HepG2 (cell line): Measurements from ENCODE around the gene PSKH1. TPM values are rescaled to one million over a fixed set of nuclear protein-coding genes. Genes with fewer than 3 reads are reported as not detected.
A peak's percentile ranks its signal among the peaks of the same experiment; 100 is the strongest.

Source experiments
- ATF6 ChIP-seq: sonication (generic); formaldehyde crosslinking; conservative IDR thresholded peaks from 2 replicates; pipeline ENCODE4 v1.4.0; 2020; ENCODE audit warnings: missing genetic modification reagents
- ATF7 ChIP-seq, 2 experiments: fragments of 450-650 bp in 1 of 2; sonication (generic) in 1 of 2; formaldehyde crosslinking in 1 of 2; IDR thresholded peaks; 2 replicates each; pipeline versions ENCODE4 v1.4.0 to v1.6.1; 2016 to 2020; ENCODE audit warnings: antibody characterized with exemption in 1 of 2, mild to moderate bottlenecking in 1 of 2, missing genetic modification reagents in 1 of 2
- CREM ChIP-seq, 2 experiments: sonication (generic) in 1 of 2; formaldehyde crosslinking in 1 of 2; IDR thresholded peaks; 2 replicates each; pipeline versions ENCODE4 v1.4.0 to v1.6.1; 2016 to 2020; ENCODE audit warnings: antibody characterized with exemption in 1 of 2, mild to moderate bottlenecking in 1 of 2, missing genetic modification reagents in 1 of 2
- HIVEP1 ChIP-seq: sonication (generic); formaldehyde crosslinking; IDR thresholded peaks from 2 replicates; pipeline ENCODE4 v1.4.0; 2020; ENCODE audit warnings: mild to moderate bottlenecking, missing genetic modification reagents
- JUN ChIP-seq: sonication (generic); formaldehyde crosslinking; IDR thresholded peaks from 2 replicates; pipeline ENCODE4 v1.4.0; 2020; ENCODE audit warnings: mild to moderate bottlenecking, missing genetic modification reagents
- MAZ ChIP-seq, 2 experiments: sonication (generic) in 1 of 2; formaldehyde crosslinking in 1 of 2; IDR thresholded peaks; 2 replicates each; pipeline versions ENCODE4 v1.5.0 to v1.6.1; 2012 to 2020; ENCODE audit warnings: low read depth in 2 of 2, mild to moderate bottlenecking in 2 of 2, borderline replicate concordance in 1 of 2, improper control_type of control experiment in 1 of 2, low read length in 1 of 2, missing genetic modification reagents in 1 of 2, moderate library complexity in 1 of 2
- NCOR1 ChIP-seq: fragments of 200-600 bp; sonication (generic); IDR thresholded peaks from 2 replicates; pipeline ENCODE4 v1.7.0; 2017; ENCODE audit warnings: antibody characterized with exemption, low read length, borderline replicate concordance
- PHF20 ChIP-seq: sonication (generic); formaldehyde crosslinking; IDR thresholded peaks from 2 replicates; pipeline ENCODE4 v1.5.0; 2020; ENCODE audit warnings: mild to moderate bottlenecking, missing genetic modification reagents
- POLR2A ChIP-seq, 2 experiments: IDR thresholded peaks; 2 replicates each; pipeline ENCODE4 v1.6.1; 2011; ENCODE audit warnings: low read depth in 2 of 2, low read length in 2 of 2, mild to moderate bottlenecking in 1 of 2, moderate library complexity in 1 of 2; ENCODE audit not compliant: insufficient read depth in 1 of 2
- SMAD3 ChIP-seq: sonication (generic); formaldehyde crosslinking; IDR thresholded peaks from 2 replicates; pipeline ENCODE4 v1.4.0; 2020; ENCODE audit warnings: missing genetic modification reagents
- STAT6 ChIP-seq: sonication (generic); formaldehyde crosslinking; IDR thresholded peaks from 2 replicates; pipeline ENCODE4 v1.4.0; 2020; ENCODE audit warnings: missing genetic modification reagents, mild to moderate bottlenecking, borderline replicate concordance
- TBP ChIP-seq: sonication (generic); formaldehyde crosslinking; IDR thresholded peaks from 2 replicates; pipeline ENCODE4 v1.5.0; 2020; ENCODE audit warnings: missing genetic modification reagents
- YY1 ChIP-seq: IDR thresholded peaks from 2 replicates; pipeline ENCODE4 v1.6.1; 2011; ENCODE audit warnings: low read length, low read depth, moderate library complexity, mild to moderate bottlenecking; ENCODE audit not compliant: insufficient read depth, insufficient replicate concordance
- ZFP90 ChIP-seq: sonication (generic); formaldehyde crosslinking; IDR thresholded peaks from 2 replicates; pipeline ENCODE4 v1.8.0; 2022; ENCODE audit warnings: missing genetic modification reagents, mild to moderate bottlenecking, inconsistent platforms, borderline replicate concordance
- ZFX ChIP-seq: sonication (generic); formaldehyde crosslinking; IDR thresholded peaks from 2 replicates; pipeline ENCODE4 v1.4.0; 2020; ENCODE audit warnings: mild to moderate bottlenecking, low read depth, missing genetic modification reagents, moderate library complexity
- ZNF138 ChIP-seq: sonication (generic); formaldehyde crosslinking; IDR thresholded peaks from 2 replicates; pipeline ENCODE4 v1.5.0; 2020; ENCODE audit warnings: mild to moderate bottlenecking, low read depth, missing genetic modification reagents
- ZNF512B ChIP-seq: sonication (generic); formaldehyde crosslinking; IDR thresholded peaks from 2 replicates; pipeline ENCODE4 v1.5.1; 2020; ENCODE audit warnings: missing genetic modification reagents, mild to moderate bottlenecking, borderline replicate concordance
- ZNF564 ChIP-seq: sonication (generic); formaldehyde crosslinking; IDR thresholded peaks from 2 replicates; pipeline ENCODE4 v1.8.1; 2023; ENCODE audit warnings: mild to moderate bottlenecking, missing genetic modification reagents
- ZNF816 ChIP-seq: sonication (generic); formaldehyde crosslinking; IDR thresholded peaks from 2 replicates; pipeline ENCODE4 v1.8.0; 2022; ENCODE audit warnings: missing genetic modification reagents, mild to moderate bottlenecking, borderline replicate concordance
- polyA plus RNA-seq, 8 experiments: library from polyadenylated mRNA; depleted of rRNA in 3 of 8; stranded (reverse) in 7 of 8; unstranded in 1 of 8; fragments of >200 nt; fragmentation: Illumina TruSeq in 4 of 8; extraction: Trizol in 4 of 8; gene quantifications; 2 replicates each; pipeline versions ENCODE4 v1.2.1 to v1.2.3, GENCODE V29; 2011 to 2016; ENCODE audit warnings: low read depth in 4 of 8, missing spikeins in 1 of 8, mixed read lengths in 1 of 8; ENCODE audit not compliant: insufficient read depth in 1 of 8
- total RNA-seq, 5 experiments: library from RNA; depleted of rRNA; stranded (reverse); fragments of >200 nt; fragmentation: Illumina TruSeq; extraction: Trizol; gene quantifications; 2 replicates each; pipeline ENCODE4 v1.2.3, GENCODE V29; 2016; ENCODE audit warnings: low read depth in 1 of 5
- TF ChIP-seq, protein P1 (sequence below): sonication (generic); formaldehyde crosslinking; IDR thresholded peaks from 2 replicates; pipeline ENCODE4 v1.5.1; 2020; ENCODE audit warnings: missing genetic modification reagents, mild to moderate bottlenecking, borderline replicate concordance

Gene PSKH1
- total and polyA plus RNA-seq, 2 of the 13 experiments (the other 11 are each of a cell fraction or from before 2014, with no cell fraction given) = 8.4 to 19.1 TPM

DNA sequence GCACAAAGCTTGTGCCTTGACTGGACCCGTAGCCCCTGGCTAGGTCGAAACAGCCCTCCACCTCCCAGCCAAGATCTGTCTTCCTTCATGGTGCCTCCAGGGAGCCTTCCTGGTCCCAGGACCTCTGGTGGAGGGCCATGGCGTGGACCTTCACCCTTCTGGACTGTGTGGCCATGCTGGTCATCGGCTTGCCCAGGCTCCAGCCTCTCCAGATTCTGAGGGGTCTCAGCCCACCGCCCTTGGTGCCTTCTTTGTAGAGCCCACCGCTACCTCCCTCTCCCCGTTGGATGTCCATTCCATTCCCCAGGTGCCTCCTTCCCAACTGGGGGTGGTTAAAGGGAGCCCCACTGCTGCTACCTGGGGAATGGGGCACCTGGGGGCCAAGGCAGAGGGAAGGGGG, 35.1 kb downstream of the PSKH1 start (continued):
- TF ChIP-seq ZNF512B (no peak), ZNF564 (no peak), JUN (no peak), ZNF816 (CRISPR knock-in tag) (no peak), ATF7 (IDR thresholded peaks at IDR 0.05) (no peak), ATF7 (CRISPR knock-in tag; IDR thresholded peaks at IDR 0.05) (0 out of 2 replicates have a peak, but pooled peaks have one; percentile 25), SMAD3 (no peak), MAZ (IDR thresholded peaks at IDR 0.05; ENCODE audit: borderline replicate concordance, low read depth, low read length) (no peak), MAZ (CRISPR knock-in tag; IDR thresholded peaks at IDR 0.05; ENCODE audit: low read depth) (no peak), TBP (CRISPR knock-in tag) (no peak), ZNF138 (no peak), ZFX (CRISPR knock-in tag) (peak; percentile 3; the same call in 1 of the 2 replicates), PHF20 (CRISPR knock-in tag) (no peak), YY1 (no peak), ATF6 (no peak), POLR2A (IDR thresholded peaks at IDR 0.05; ENCODE audit: insufficient read depth in 1 of 2, low read depth in 2 of 2, low read length in 2 of 2) (peak in 1 of 2 experiments; percentile 25; a peak in 1 of 4 replicates), STAT6 (CRISPR knock-in tag) (no peak), CREM (IDR thresholded peaks at IDR 0.05) (no peak), CREM (CRISPR knock-in tag; IDR thresholded peaks at IDR 0.05) (0 out of 2 replicates have a peak, but pooled peaks have one; percentile 25), NCOR1 (no peak), ZFP90 (no peak), HIVEP1 (no peak)
- TF ChIP-seq, protein P1, sequence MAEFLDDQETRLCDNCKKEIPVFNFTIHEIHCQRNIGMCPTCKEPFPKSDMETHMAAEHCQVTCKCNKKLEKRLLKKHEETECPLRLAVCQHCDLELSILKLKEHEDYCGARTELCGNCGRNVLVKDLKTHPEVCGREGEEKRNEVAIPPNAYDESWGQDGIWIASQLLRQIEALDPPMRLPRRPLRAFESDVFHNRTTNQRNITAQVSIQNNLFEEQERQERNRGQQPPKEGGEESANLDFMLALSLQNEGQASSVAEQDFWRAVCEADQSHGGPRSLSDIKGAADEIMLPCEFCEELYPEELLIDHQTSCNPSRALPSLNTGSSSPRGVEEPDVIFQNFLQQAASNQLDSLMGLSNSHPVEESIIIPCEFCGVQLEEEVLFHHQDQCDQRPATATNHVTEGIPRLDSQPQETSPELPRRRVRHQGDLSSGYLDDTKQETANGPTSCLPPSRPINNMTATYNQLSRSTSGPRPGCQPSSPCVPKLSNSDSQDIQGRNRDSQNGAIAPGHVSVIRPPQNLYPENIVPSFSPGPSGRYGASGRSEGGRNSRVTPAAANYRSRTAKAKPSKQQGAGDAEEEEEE (CRISPR knock-in tag) = no peak
